Choroid plexus epithelial cell (primary cell): ENCODE measurements around the gene NPTXR.

Source experiments
- DNase-seq: peaks from one replicate; pipeline ENCODE4 v3.0.0-alpha.2; 2010; ENCODE audit warnings: low read depth
- H3K4me3 ChIP-seq: 2 replicates; pipeline ENCODE4 v1.5.1; 2011; ENCODE audit warnings: low read depth, mild to moderate bottlenecking, control low read depth, low read length, moderate library complexity
- CTCF ChIP-seq: conservative IDR thresholded peaks from 2 replicates; pipeline ENCODE4 v1.5.1; 2011; ENCODE audit warnings: low read depth, mild to moderate bottlenecking, control low read depth, inconsistent platforms, low read length, moderate library complexity

NPTXR gene

GRCh38 chr22:38843657-38844314 is at the start of gene NPTXR:
Gene NPTXR (minus strand): TSS chr22:38844028.
- peak within 1 kb of the TSS; percentile 29 for H3K4me3 ChIP-seq
- no peak for TF ChIP-seq CTCF
- DNase-seq, result no peak

GRCh38 chr22:38891256-38891655 is 47.4 kb upstream of the NPTXR start:
- DNase-seq, result no peak
- no peak overlapping the region for H3K4me3 ChIP-seq
- TF ChIP-seq CTCF, result no peak

- DNase-seq, result no peak
- TF ChIP-seq CTCF, result no peak
- H3K4me3 ChIP-seq, result no peak overlapping the region
Observed at GRCh38 chr22:38890377-38890776, 46.5 kb upstream of the NPTXR start.

- TF ChIP-seq CTCF, result no peak
- H3K4me3 ChIP-seq, result no peak overlapping the region
- DNase-seq, result no peak
Observed at GRCh38 chr22:38886333-38886732, 42.5 kb upstream of the NPTXR start.

GRCh38 chr22:38882972-38883622 is 39.3 kb upstream of the NPTXR start:
- no peak for TF ChIP-seq CTCF
- no peak overlapping the region for H3K4me3 ChIP-seq
- no peak for DNase-seq

GRCh38 chr22:38881997-38882879 is 38.4 kb upstream of the NPTXR start:
- no peak for DNase-seq

More at GRCh38 chr22:38881997-38882879, 38.4 kb upstream of the NPTXR start:
- no peak for TF ChIP-seq CTCF
- H3K4me3 ChIP-seq, result no peak overlapping the region
